HG02973 (cell line): ENCODE measurements around the gene HSPA12A.

Experiments
- ATAC-seq: cut with Tn5 transposase; IDR thresholded peaks from one replicate; pipeline ENCODE4 v1.9.1; 2021; ENCODE audit warnings: moderate library complexity; ENCODE audit not compliant: unreplicated experiment

HSPA12A gene

DNA sequence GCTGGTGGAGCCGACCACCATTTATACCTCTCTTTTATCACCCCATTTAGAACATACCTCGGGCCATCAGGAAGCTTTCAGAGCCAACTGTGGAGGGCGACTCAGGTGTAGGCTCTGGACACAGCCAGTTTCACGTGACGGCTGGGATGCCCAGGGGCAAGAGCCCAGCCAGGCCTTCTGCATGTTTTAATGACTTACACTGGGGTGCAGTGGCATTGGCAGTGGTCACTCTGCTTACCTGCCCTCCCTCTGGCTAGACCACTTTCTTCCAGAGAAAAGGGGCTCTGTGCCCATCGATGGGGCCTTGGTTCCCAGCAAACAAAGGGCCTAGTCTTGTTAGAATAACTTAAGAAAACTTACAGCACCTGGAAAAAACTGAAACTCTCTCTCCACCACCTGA, 71.7 kb downstream of the HSPA12A start:
- no peak for ATAC-seq

DNA sequence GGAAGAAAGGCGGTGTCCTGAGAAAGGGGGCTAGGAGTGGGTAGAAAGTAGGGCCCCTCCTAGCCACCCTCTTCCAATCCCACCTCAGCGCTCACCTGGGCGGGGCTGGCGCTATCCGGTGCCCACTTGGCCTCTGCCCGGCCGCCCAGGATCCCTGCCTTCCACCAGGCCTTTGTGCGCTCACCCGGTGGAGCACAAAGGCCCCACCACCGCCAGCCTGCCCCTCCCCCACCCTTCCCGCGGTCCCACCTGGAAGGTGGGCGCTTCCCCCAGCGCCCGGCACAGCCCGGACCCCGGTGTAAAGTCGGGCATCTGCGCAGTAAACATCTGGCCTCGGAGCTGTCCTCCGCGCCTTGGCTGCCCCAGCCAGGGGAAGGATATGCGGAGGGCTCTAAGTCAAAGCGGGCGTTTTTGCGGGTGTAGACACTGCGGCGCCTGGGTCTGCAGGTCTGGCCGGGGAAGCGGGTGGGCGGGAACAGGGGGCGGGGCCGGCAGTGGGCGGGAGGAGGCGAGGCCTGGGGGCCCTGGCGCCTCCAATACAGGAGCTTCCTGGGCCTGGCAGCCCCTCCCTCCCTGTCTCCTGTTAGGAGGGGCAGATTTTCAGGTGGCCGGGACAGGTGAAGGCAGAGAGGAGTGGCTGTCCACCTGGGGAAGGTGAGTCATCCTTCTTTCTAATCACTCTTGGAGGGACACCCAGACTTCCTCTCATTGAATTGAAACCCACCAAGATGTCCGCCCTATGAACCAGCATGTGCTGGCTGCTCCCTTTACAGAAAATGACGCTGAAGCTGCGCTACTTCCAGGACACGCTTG, 72.3 kb downstream of the HSPA12A start:
- no peak for ATAC-seq

DNA sequence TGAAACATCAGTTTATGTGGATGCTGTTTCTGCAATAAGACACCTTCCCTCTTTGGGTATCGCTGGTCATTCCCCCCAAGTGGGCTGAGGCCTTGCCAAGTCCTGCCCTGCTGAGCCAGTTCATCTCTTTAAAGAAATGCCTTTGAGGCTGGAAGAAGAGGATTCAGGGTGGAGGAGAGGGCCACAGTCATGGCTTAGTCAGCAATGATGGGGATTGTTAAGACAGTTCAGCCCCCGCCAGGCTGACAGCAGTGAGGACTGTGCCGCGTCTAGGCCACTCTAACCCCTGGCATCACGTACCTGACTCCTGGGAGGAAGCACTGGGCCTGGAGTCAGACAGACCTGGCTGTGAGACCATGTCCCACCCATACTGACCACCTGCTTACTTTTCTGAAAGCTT, 73.3 kb downstream of the HSPA12A start:
- no peak for ATAC-seq

DNA sequence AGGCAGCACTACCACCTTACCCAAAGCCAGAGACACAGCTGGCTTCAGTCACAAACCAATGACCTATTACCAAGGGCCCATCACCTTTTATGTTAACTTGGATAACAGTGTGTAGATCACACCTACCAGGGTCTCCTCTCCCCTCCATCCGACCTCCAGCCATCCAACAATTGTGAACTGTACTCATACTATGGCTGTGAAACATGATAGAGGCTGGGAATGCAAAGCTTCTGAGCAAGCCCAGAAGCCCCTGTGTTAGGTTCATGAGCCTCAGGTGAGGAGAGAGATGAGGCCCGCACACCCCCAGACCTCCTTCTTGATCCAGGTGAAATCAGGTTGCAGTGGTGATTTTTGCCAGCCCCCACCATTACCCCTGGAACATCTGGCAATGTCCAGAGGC, 73.9 kb downstream of the HSPA12A start:
- no peak for ATAC-seq

DNA sequence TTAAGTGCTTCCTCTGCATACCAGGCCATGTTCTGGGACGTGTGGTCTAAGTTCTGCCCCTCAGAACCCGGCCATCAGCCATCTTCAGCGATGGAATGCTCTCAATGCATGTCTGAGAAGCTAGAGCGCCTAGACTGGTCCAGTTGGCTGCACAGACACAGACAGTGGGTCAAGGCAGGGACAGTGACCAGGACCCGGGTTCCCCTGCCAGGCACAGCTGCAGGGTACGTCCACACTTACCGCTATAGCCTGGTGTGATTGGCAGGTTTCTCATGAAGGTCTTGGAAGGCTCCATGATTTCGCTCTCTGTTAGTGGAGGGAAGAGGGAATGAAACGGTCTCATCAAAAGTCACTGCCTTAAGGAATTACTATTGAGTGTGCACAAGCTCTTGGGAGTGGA, 74.3 kb downstream of the HSPA12A start:
- ATAC-seq = no peak

DNA sequence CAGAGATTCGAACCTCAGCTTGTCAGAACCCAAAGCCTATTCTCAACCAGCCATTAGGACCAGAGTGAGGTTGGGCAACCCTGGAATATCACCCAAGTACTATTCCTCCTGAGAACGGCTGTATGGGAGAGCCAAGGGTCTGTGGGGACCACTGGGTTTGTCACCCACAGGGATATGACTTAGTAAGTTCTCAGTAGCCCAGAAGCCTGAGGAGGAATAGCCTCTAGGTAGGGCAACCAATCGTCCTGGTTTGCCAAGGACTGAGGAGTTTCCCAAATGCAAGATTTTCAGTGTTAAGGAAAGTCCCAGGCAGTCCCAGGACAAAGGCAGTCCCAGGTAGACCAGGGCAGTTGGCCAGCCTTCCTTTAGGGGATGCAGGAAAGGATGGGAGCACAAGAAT, 74.9 kb downstream of the HSPA12A start:
- ATAC-seq = no peak

DNA sequence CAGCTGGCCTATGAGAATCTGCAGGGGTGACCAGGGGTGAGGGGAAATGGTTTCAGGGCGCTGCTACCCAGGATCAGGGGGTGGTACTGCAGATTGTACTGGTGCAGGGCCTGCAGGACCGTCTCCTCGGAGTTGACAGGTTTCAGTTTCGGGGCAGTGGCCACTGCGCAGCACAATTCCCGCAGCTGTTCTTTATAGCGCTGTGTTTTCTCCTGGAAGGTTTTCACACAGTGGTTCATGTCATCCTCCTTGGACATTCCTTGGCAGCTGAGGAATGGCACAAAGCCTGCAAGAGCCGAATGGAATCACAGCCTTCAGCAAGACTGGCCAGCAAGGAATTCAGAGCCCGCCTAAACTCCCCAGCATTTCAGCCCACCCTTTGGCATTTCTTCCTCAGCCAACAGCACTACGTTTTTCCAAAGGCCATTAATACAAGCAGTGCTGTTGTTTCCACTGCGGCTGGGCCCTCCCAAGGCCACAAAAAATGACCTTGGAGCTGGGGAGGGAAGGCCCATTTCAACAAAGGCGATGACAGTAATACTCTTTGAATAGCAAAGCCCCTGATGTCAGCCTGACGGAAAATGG, 76.7 kb downstream of the HSPA12A start:
- no peak for ATAC-seq

DNA sequence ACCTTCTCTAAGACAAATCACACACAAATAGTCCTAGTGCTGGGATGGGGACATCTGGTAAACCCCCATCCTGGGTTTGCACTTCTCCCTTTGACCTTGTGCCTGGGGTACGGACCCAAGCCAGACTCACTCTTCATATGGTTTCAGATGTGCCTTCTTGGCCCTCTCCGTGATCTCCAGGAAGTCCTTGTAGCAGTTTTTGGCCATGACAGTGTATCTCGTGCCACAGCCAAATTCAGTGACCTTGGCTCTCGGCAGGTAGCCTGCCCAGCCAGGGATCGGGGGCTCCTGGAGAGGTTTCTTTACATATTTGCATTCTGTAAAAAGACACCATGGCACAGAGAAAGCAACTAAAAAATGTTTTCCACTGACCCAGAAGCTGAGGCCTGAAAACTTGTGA, 77.7 kb downstream of the HSPA12A start:
- ATAC-seq = no peak

DNA sequence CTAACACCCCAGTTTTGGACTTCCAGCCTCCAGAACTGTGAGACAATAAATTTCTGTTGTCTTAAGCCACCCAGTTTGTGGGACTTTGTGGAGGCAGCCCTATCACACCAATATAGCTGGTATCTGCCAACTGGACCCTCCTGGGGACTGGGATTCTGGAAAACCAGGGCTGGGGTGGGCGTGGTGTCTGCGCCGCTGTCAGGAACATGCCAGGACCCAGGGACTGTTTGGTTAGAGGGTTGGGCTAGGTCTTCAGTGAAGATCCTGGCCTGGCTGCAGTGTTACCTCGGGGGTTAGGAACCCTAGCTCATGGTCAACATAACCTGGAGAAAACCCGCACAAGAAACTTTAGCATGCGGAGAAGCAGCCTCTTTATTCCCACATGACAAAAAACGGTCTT, 79.0 kb downstream of the HSPA12A start:
- ATAC-seq = no peak

DNA sequence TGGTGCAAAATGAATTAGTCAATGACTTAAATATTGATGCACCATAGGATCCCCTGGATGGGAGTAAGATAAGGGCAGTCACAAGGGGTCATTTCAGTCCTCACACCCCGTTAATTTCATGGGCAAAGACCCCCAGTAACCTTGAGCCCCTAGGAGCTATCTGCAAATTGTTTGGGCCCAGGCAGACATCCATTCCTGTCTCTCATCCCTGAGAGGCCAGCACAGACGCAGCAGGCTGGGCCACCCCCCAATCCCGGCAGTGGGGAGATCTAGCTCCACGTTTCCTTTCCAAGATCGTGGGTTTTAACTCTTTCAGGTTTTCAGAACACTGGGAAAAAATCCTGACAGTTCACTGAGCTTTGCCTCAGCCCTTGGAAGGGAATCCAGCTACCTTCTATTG, 81.5 kb downstream of the HSPA12A start:
- ATAC-seq = no peak

DNA sequence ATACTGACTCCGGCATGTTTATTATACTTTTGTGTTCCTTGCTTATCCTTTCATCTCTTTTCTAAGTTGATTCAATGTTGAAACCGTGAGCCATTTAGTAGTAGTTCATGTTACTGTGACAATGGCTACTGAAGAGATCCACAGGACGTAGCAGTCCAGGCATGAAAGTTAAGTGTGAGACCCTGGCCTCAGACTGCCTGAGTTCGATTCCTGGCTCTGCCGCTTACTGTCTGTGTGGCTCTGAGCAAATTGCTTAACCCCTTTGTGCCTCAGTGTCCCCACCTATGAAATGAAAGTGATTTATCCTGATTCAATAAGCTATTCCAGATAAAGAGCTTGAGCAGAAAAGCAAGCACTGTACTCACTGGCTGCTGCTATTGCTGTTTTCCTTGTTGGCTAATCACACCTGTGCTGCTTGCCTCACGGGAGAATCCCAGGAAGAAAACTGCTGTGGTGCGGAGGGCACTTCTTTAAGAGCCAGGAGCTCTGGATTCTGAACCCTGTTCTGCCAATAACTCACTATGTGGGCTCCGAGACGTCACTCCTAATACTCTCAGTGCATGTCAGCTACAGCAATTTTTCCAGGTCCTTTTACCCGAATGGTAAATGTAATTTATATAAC, 83.2 kb downstream of the HSPA12A start:
- ATAC-seq = no peak

DNA sequence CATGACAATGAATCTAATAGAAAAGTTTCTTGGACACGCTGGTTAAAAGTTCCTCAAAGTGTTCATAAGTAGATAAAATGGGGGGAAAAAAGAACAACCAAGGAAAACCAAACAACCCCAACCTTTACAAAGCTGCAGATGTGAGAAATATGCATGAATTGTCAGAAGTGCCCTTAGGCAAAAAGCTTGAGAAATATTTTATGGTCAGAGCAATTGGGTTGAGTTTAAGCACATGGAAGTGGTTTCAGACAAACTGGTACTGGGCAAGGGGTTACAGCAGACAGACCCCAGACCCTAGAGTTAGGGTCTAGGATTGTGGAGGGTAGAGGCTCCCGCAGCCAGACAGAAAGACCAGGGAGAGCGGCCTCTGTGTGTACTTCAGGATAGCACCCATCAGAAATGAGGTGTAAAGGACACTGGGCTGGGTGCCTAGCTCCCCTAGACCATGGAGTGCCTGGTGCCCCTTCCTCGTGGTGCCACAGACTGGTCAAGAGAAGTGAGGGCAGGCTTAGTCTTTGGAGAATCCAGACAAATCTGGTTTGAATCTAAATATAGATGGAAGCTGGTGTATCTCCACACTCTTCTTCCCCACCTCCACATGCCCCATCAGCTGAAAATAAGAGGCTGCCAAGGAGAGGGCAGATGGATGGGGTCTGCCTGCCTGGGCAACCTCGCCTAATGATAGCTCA, 84.4 kb downstream of the HSPA12A start:
- ATAC-seq = no peak

DNA sequence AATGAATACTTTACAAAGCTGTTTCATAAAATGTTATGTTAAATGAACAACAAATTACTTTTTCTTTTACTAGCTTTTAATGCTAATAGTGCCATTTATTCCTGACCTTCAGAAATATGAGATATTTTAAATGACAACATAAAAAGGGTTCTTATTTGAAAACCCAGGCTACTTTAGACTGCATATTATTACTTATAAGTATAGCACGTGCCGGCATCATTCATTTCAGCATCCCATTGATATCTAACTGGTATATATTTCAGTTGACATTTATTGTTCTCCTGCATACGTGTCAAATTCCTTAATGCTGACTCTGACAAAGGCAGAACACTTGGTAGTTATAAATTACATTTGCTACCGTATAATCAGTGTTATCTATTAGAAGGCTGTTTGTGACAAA, 86.3 kb downstream of the HSPA12A start:
- ATAC-seq = no peak

DNA sequence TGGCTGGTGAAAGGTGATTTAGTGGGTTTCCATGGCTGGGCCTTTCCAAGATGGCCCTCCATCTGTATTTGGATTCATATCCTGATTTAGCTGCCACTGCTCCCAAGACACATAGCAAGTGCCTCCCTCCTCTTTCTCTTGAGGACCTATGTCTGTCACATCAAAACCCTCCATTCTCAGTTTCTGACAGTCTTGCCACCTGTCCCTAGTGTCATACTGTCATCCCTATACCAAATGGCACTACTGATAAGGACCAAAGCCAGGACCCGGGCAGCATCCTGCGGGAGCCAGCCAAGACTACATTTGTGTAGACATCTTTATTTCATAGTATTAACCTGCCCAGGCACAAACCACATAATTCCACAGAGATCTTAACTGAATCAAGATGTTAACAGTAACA, 86.8 kb downstream of the HSPA12A start:
- no peak for ATAC-seq

DNA sequence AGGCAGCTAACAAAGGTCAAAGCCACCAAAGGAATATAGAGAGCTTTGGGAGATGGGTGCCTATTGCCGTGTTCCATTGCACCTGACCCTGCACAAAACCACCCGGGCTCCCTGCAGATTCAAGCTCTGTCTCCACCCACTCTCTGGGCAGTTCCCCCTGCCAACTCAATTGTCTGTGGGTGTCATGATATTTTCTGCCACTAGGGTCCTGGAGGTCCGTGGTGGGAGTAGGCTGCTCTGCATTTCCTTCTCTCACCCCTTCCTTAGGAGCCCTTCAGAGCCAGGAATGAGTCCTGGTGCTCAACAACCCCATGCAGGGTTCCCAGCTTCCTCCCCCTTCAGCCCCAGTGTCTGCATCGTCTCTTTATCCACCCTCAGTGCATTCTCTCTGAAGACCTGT, 87.5 kb downstream of the HSPA12A start:
- ATAC-seq = peak; percentile 58

DNA sequence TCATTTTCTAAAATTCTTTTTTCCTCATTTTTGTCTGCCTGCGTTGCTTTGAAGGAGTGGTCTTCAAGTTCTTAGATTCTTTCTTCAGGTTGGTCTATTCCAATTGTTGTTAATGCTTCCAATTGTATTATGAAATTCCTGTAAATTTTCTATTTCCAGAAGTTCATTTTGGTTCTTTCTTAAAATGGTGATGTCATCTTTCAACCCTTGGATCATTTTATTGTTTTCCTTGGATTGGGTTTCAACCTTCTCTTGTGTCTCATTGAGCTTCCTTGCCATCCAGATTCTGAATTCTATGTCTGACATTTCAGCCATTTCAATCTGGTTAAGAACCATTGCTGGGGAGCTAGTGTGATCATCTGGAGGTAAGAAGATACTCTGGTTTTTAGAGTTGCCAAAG, 88.5 kb downstream of the HSPA12A start:
- ATAC-seq = no peak

DNA sequence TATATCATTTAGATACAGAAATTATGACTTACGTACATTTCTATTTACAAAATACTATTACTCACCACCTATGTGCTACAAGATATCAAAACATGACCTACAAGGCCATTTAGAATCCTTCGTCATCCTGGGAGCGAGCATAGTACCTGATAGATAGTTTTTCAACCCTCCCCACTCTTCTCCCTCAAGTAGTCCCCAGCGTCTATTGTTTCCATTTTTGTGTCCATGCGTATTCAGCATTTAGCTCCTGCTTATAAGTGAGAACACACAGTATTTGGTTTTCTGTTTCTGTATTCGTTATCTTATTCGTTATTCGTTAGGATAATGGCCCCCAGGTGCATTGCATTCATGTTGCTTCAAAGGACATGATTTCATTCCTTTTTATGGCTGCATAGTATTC, 93.5 kb downstream of the HSPA12A start:
- ATAC-seq = no peak

DNA sequence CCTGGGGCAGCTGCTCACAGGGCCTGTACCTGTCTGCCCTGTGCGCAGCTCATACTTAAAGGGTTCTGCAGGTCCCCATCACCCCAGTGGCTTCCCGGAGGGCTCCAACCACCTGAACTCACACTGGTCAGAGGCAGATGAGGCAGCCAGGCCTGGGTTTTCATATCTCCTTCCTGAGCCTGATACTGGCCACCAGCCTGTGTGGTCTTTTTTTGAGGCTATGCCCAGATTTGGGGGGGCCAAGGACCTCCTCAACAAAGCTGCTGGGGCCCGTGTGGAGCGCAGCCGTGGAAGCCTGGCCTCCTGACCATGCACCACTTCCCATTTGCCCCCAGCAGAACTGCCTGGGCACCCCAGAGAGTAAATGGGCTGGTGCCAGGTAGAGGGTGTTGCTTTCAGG, 95.9 kb downstream of the HSPA12A start:
- no peak for ATAC-seq

DNA sequence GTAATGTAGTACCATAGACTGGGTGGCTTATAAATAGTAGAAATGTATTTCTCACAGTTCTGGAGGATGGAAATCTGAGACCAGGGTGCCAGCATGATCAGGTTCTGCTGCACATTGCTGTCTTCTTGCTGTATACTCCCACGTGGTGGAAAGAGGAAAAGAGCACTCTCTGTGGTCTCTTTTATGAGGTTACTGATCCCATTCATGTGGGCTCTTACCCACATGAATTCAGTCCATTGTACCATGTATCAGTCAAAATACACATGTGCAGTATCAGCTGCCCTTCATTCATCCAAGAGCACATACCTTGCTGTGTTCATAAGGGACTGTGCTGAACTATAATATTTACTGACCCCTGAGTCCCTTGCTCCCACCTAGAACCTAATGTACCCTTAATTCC, 104.5 kb downstream of the HSPA12A start:
- no peak for ATAC-seq

DNA sequence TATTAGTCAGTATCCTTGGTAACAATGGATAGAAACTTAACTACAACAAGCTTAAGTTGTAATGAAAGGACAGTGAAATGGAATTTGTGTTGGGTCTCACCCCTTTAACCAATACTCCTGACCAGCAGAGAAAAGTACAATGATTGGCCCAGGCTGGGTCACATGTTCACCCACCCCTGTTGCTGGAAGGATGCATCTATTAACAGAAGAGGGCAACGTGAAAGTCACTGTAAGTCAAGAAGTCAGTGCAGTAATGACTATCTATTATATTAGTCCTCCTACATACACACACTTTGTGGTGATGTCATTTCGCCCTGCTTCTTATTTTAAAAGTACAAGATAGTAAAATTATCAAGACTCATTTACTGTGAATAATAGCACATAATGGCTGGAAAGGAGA, 105.4 kb downstream of the HSPA12A start:
- ATAC-seq = peak; percentile 83

DNA sequence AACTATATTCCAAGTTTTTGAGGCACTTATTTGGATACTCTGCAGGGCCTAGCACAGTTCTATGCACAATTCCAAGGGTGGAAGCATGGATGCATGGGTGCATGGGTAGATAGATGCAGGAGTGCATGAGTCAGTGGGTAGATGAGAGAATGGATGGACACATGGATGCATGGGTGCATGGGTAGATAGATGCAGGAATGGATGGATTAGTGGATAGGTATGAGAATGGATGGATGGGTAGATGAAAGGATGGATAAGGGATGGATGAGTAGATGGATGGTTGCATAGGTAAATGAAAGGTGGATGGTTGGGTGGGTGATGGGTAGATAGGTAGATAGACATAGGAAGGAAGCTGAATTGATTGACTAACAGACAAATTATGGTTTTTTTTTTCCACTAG, 106.0 kb downstream of the HSPA12A start:
- no peak for ATAC-seq
